ENCODE results near the gene MS4A15.
"Not testable (repeated sequence)": the region's sequence is repeated elsewhere in the genome, so short reads cannot be mapped to it uniquely, and the experiment has no call there.

MS4A15 gene, protein sequence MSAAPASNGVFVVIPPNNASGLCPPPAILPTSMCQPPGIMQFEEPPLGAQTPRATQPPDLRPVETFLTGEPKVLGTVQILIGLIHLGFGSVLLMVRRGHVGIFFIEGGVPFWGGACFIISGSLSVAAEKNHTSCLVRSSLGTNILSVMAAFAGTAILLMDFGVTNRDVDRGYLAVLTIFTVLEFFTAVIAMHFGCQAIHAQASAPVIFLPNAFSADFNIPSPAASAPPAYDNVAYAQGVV

DNA sequence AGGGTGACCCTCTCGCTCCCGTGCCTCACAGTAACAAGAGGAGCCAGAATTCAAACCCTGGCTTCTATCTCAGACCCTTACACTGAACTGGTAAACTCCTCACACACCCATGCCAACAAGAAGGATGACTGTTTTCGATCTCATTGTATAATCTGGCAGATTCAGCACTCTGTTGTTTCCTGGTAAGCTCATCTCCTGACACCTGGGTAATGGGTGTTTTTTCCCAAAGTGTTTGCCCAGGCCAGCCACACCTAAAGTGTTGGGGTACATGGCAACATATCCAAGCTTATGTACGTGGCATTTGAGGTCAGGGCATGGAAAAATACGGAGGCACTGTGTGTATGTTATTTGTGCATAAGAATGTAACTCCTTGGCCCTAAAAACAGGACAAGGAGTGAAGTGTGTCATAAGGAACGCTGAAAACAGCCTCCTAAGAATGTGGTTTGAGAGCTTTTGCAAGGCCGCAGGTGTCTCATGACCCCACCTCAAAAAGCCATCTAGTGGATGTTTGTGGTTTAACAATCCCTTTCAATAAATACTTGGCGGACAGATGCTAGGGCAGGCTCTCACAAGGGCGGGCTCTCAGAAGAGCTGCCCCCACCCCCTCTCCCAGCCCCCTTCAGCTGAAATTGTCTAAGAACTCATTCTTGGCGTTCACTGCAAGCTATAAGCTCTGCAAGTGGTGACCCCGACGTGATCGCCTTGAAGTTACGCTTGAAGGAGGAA, at the start of gene MS4A15:
Gene MS4A15, plus strand, starts transcription at position 561 of the 726 bp plus-strand sequence. CDS start 6,867 bp downstream, outside the sequence.
- Histone ChIP-seq H3K36me3 (ENCODE audit: insufficient read depth, low read depth, low read length) (no peaks in the 10 kb centered on the region), H3K4me1 (ENCODE audit: insufficient read depth, low read length) (no peaks in the 10 kb centered on the region), H3K27ac (ENCODE audit: low read length) (no peak within 1 kb of the TSS), H3K9me3 (ENCODE audit: insufficient read depth, low read depth, low read length) (no peaks in the 10 kb centered on the region), H3K9ac (ENCODE audit: low read depth, low read length) (no peak within 1 kb of the TSS), H3K4me3 (ENCODE audit: low read length) (no peak within 1 kb of the TSS), H3K27me3 (ENCODE audit: insufficient read depth, low read length) (no peaks in the 10 kb centered on the region)

DNA sequence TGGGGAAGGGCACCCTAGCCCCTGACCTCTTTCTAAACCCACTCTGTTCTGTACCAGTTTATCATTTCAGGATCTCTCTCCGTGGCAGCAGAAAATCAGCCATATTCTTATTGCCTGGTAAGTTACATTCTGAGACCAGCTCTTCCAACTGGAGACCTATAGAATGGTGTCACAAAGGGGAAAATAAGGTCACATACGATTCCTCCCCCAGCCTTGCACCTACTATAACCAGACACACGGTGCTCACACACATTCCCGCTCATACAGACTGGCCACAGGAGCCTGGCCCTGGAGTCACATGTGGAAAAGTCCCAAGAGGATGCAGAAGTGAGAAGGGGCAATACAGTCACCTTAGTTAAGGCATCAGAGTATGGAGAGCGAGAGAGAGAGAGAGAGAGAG, 49.7 kb upstream of the MS4A15 start:
- Histone ChIP-seq H3K27ac (ENCODE audit: low read length) (no peak overlapping the region), H3K9ac (ENCODE audit: low read depth, low read length) (no peak overlapping the region), H3K4me1 (ENCODE audit: insufficient read depth, low read length) (no peaks in the 10 kb centered on the region), H3K27me3 (ENCODE audit: insufficient read depth, low read length) (no peaks in the 10 kb centered on the region), H3K4me3 (ENCODE audit: low read length) (no peak overlapping the region), H3K9me3 (ENCODE audit: insufficient read depth, low read depth, low read length) (no peaks in the 10 kb centered on the region), H3K36me3 (ENCODE audit: insufficient read depth, low read depth, low read length) (no peaks in the 10 kb centered on the region)

- Histone ChIP-seq H3K9ac (ENCODE audit: low read depth, low read length) (no peak overlapping the region), H3K36me3 (ENCODE audit: insufficient read depth, low read depth, low read length) (no peaks in the 10 kb centered on the region), H3K9me3 (ENCODE audit: insufficient read depth, low read depth, low read length) (no peaks in the 10 kb centered on the region), H3K27ac (ENCODE audit: low read length) (no peak overlapping the region), H3K27me3 (ENCODE audit: insufficient read depth, low read length) (no peaks in the 10 kb centered on the region), H3K4me3 (ENCODE audit: low read length) (no peak overlapping the region), H3K4me1 (ENCODE audit: insufficient read depth, low read length) (no peaks in the 10 kb centered on the region)
Measured at GRCh38 chr11:60710482-60710881, 46.2 kb upstream of the MS4A15 start.

DNA sequence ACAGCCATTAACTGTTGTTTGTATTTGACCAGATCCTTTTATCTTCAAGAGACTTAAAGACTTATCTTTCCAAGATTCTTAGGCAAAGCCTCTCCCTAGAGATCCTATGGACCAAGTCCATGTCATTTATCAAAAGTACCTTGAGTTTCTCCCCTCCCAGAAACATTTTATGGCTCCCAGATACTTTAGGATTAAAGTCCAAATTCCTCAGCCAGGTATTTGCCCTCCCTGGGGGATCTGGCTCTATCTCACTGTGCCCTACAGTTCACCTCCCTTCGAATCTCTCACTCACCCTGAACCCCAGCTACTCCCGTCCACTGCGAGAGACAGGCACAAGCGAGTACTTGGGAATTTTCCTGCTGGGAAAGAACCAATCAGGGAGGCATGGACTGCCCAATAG, 45.4 kb upstream of the MS4A15 start:
- Histone ChIP-seq H3K9ac (ENCODE audit: low read depth, low read length) (no peak overlapping the region), H3K9me3 (ENCODE audit: insufficient read depth, low read depth, low read length) (no peaks in the 10 kb centered on the region), H3K27me3 (ENCODE audit: insufficient read depth, low read length) (no peaks in the 10 kb centered on the region), H3K4me1 (ENCODE audit: insufficient read depth, low read length) (no peaks in the 10 kb centered on the region), H3K36me3 (ENCODE audit: insufficient read depth, low read depth, low read length) (no peaks in the 10 kb centered on the region), H3K4me3 (ENCODE audit: low read length) (no peak overlapping the region), H3K27ac (ENCODE audit: low read length) (no peak overlapping the region)

DNA sequence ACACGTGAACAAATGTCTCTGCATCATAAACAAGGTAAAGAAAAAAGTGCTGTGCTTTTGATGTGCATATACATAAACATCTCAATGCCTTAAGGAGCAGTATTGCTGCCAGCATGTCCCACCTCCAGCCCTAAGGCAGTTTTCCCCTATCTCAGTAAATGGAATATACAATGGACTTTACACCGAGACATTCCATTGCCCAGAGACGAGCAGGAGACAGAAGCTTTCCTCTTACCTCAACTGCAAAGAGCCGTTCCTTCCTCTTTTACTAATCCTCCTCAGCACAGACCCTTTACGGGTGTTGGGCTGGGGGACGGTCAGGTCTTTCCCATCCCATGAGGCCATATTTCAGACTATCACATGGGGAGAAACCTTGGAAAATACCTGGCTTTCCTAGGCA, 43.2 kb upstream of the MS4A15 start:
- H3K4me3 ChIP-seq (ENCODE audit: low read length); H3K9ac ChIP-seq (ENCODE audit: low read depth, low read length); H3K27me3 ChIP-seq (ENCODE audit: insufficient read depth, low read length); H3K4me1 ChIP-seq (ENCODE audit: insufficient read depth, low read length); H3K27ac ChIP-seq (ENCODE audit: low read length); H3K9me3 ChIP-seq (ENCODE audit: insufficient read depth, low read depth, low read length); H3K36me3 ChIP-seq (ENCODE audit: insufficient read depth, low read depth, low read length): not testable (repeated sequence)

DNA sequence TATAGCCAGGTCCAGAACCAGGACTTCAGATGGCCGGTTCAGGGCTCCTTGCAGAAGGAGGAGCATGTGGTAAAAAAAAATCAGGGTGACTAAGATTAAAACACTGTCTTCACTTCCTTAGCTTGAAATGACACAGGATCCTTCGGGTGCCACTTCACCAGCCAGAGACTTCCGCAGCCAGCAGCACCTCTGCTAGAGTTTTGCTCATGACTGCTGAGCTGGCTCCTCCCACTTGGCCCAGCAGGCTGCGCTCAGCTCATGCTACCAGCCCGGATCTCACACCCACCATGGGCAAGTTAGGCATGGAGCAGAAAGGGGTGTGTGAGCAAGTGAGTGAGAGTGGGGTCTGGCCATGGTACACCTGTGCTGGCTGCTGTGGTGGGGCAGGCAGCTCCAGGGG, 38.7 kb upstream of the MS4A15 start:
- H3K4me1 ChIP-seq (ENCODE audit: insufficient read depth, low read length) = no peaks in the 10 kb centered on the region
- H3K27me3 ChIP-seq (ENCODE audit: insufficient read depth, low read length) = no peaks in the 10 kb centered on the region
- no peak overlapping the region for H3K4me3 ChIP-seq (ENCODE audit: low read length)
- no peak overlapping the region for H3K27ac ChIP-seq (ENCODE audit: low read length)
- H3K9ac ChIP-seq (ENCODE audit: low read depth, low read length) = no peak overlapping the region
- peaks cover 17% of the 10 kb centered on the region; the same call in 1 of the 2 replicates for H3K9me3 ChIP-seq (ENCODE audit: insufficient read depth, low read depth, low read length)
- no peaks in the 10 kb centered on the region for H3K36me3 ChIP-seq (ENCODE audit: insufficient read depth, low read depth, low read length)

DNA sequence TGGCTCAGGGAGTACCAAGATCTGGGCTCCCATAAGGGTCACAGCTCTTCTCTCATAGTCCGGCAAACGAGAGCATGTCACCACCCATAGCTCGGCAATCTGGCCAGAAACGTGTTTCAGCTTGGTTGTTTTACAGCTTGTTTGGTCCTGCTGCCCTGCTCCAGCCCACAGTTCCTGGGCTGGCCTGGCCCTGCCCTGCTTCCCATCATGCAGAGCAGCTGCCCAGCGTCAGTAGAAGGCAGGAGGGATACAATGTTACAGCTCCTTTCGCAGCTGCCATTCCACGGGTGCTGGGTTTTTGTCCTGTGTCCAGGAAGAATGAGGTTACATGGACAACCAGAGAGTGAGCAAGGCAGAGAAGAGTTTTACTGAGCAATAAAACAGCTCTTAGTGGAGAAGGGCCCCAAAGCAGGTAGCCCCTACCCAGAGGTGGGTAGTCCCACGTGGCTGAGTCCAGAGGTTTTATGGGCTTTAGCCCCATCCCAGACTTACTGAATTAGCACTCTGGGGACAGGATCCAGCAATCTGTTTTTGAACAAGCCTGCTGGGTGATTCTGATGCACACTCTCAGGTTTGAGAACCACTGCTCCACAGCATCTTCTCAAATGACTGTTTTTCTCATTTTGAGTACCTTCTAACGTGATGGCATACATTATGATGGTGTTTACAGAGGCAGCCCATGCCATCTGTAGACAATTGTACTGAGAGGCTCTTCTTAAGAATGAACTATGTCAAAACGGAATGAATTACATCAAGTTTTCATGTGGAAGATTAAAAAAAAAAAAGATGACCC, 37.9 kb upstream of the MS4A15 start:
- no peak overlapping the region for H3K9ac ChIP-seq (ENCODE audit: low read depth, low read length)
- H3K27ac ChIP-seq (ENCODE audit: low read length) = no peak overlapping the region
- H3K27me3 ChIP-seq (ENCODE audit: insufficient read depth, low read length) = no peaks in the 10 kb centered on the region
- H3K4me1 ChIP-seq (ENCODE audit: insufficient read depth, low read length) = no peaks in the 10 kb centered on the region
- H3K36me3 ChIP-seq (ENCODE audit: insufficient read depth, low read depth, low read length) = no peaks in the 10 kb centered on the region
- peaks cover 17% of the 10 kb centered on the region; the same call in 1 of the 2 replicates for H3K9me3 ChIP-seq (ENCODE audit: insufficient read depth, low read depth, low read length)
- no peak overlapping the region for H3K4me3 ChIP-seq (ENCODE audit: low read length)

- H3K27me3 ChIP-seq (ENCODE audit: insufficient read depth, low read length) = no peaks in the 10 kb centered on the region
- H3K9me3 ChIP-seq (ENCODE audit: insufficient read depth, low read depth, low read length) = peaks cover 17% of the 10 kb centered on the region; the same call in 1 of the 2 replicates
- no peak overlapping the region for H3K9ac ChIP-seq (ENCODE audit: low read depth, low read length)
Measured at GRCh38 chr11:60719391-60719790, 37.3 kb upstream of the MS4A15 start.

GRCh38 chr11:60720460-60720859, 36.2 kb upstream of the MS4A15 start:
- Histone ChIP-seq H3K36me3 (ENCODE audit: insufficient read depth, low read depth, low read length) (no peaks in the 10 kb centered on the region), H3K27me3 (ENCODE audit: insufficient read depth, low read length) (no peaks in the 10 kb centered on the region), H3K4me3 (ENCODE audit: low read length) (no peak overlapping the region), H3K9me3 (ENCODE audit: insufficient read depth, low read depth, low read length) (peaks cover 17% of the 10 kb centered on the region; the same call in 1 of the 2 replicates), H3K4me1 (ENCODE audit: insufficient read depth, low read length) (no peaks in the 10 kb centered on the region), H3K9ac (ENCODE audit: low read depth, low read length) (no peak overlapping the region), H3K27ac (ENCODE audit: low read length) (no peak overlapping the region)

More at GRCh38 chr11:60719391-60719790, 37.3 kb upstream of the MS4A15 start:
- Histone ChIP-seq H3K27ac (ENCODE audit: low read length) (no peak overlapping the region), H3K4me3 (ENCODE audit: low read length) (no peak overlapping the region), H3K36me3 (ENCODE audit: insufficient read depth, low read depth, low read length) (no peaks in the 10 kb centered on the region), H3K4me1 (ENCODE audit: insufficient read depth, low read length) (no peaks in the 10 kb centered on the region)

DNA sequence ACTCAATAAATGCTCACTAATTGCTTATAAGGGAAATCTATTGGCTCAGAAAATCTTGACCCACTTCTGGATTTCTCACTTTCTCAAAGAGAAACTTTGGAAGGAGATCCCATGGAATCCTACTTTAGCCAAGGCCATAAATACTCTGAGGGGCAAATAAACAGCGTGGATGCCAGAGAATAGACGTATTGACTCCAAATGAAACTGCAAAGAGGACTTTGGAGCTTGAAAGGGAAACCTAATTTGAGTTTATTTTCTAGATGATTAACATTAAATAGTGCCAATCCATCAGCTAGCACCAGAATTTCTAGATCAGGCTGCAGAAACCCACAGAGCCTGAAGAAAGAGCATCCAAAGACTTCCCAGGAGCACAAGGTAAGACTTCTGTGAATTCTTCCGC, 32.2 kb upstream of the MS4A15 start, which contains the start of gene MS4A18:
Gene MS4A18, plus strand, starts transcription at position 301 of the 400 bp plus-strand sequence.
- Histone ChIP-seq H3K36me3 (ENCODE audit: insufficient read depth, low read depth, low read length) (no peaks in the 10 kb centered on the region), H3K27me3 (ENCODE audit: insufficient read depth, low read length) (no peaks in the 10 kb centered on the region), H3K9ac (ENCODE audit: low read depth, low read length) (no peak within 1 kb of the TSS), H3K4me3 (ENCODE audit: low read length) (no peak within 1 kb of the TSS), H3K9me3 (ENCODE audit: insufficient read depth, low read depth, low read length) (peaks cover 1% of the 10 kb centered on the region; the same call in 1 of the 2 replicates), H3K4me1 (ENCODE audit: insufficient read depth, low read length) (no peaks in the 10 kb centered on the region), H3K27ac (ENCODE audit: low read length) (no peak within 1 kb of the TSS)

DNA sequence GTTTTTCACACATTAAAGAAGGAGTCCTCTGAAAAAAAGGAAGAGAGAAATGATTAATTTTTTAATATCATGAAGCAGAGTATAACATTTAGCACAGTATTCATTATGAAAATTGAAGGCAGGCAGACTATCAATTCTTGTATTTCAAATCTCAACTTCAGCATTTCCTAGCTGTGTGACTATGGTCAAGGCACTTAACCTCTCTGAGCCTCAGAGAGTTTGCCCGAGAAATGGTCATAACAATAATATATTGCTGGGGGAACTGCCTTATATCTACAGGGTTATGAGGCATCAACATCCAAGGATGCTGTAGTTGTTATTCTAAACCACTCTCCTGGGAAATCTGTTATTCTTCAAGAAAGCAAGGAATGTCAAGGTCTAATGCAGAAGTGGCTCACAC, 31.1 kb upstream of the MS4A15 start:
- H3K9ac ChIP-seq (ENCODE audit: low read depth, low read length) = no peak overlapping the region
- no peaks in the 10 kb centered on the region for H3K9me3 ChIP-seq (ENCODE audit: insufficient read depth, low read depth, low read length)
- H3K4me3 ChIP-seq (ENCODE audit: low read length) = no peak overlapping the region
- H3K36me3 ChIP-seq (ENCODE audit: insufficient read depth, low read depth, low read length) = no peaks in the 10 kb centered on the region
- no peak overlapping the region for H3K27ac ChIP-seq (ENCODE audit: low read length)
- H3K27me3 ChIP-seq (ENCODE audit: insufficient read depth, low read length) = no peaks in the 10 kb centered on the region
- no peaks in the 10 kb centered on the region for H3K4me1 ChIP-seq (ENCODE audit: insufficient read depth, low read length)
